Renal cortical epithelial cell (primary cell): ENCODE measurements around the gene NUP37. TPM values are rescaled to one million over a fixed set of nuclear protein-coding genes. Genes with fewer than 3 reads are reported as not detected.
"Not testable (repeated sequence)": the region's sequence is repeated elsewhere in the genome, so short reads cannot be mapped to it uniquely, and the experiment has no call there.

Source experiments
- DNase-seq: peaks from one replicate; pipeline ENCODE4 v3.0.0-alpha.2; 2011; ENCODE audit warnings: low read depth
- total RNA-seq: library from RNA; depleted of rRNA; stranded (reverse); fragments of >200 nt; gene quantifications from 2 replicates; pipeline ENCODE4 v1.2.3, GENCODE V29; 2014

The NUP37 gene
- total RNA-seq = 66.0 and 73.1 TPM in 2 replicates

DNA sequence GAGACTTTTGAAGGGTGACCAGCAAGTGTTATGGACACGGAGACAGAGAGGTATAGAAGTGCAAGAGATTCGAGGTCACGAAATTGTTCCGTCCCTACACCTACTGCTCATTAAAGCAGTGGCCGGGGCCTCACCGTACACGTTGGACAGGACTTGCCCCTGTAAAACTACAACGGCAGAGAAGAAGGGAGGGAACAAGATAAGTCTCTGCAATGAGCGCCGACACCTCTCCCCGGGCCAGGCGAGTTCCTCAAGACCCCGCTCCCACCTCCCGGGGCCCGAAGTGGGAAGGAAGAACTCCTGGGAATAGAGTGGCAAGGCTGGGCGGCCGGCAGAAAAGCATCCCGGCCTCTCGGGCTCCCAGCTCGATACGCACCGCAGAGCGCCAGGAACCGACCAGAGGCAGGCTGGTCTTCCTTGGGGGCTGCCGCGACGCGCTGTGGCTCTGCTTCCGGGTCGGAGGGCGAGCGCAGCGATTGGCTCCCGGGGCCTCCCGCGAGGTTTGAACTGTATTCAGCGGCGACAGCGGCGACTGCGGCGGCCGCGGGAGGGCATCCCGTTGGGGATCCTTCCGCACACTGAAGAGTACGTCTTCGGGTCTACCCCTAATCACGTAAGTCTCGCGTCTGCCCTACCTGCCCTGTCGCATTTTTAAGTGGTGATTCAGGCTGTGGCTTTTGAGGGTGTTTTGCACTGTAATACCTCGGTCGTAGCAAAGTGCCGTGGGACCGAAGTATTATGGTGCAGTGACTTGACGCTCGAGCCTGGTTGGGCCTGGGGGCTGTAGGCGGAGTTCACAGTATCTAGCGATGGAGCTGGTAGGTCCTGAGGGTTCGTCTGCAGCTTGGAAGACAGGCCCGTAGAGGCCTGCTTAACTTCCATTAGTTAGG, at the start of gene NUP37, which contains the start of gene PARPBP:
TSS of gene NUP37 (minus strand) at position 441 of the 890 bp plus-strand sequence. CDS start 1,596 bp downstream, outside the sequence.
TSS of gene PARPBP (plus strand) at position 510 of the 890 bp plus-strand sequence. CDS start 3,706 bp downstream, outside the sequence.
- peak; percentile 71 for DNase-seq

DNA sequence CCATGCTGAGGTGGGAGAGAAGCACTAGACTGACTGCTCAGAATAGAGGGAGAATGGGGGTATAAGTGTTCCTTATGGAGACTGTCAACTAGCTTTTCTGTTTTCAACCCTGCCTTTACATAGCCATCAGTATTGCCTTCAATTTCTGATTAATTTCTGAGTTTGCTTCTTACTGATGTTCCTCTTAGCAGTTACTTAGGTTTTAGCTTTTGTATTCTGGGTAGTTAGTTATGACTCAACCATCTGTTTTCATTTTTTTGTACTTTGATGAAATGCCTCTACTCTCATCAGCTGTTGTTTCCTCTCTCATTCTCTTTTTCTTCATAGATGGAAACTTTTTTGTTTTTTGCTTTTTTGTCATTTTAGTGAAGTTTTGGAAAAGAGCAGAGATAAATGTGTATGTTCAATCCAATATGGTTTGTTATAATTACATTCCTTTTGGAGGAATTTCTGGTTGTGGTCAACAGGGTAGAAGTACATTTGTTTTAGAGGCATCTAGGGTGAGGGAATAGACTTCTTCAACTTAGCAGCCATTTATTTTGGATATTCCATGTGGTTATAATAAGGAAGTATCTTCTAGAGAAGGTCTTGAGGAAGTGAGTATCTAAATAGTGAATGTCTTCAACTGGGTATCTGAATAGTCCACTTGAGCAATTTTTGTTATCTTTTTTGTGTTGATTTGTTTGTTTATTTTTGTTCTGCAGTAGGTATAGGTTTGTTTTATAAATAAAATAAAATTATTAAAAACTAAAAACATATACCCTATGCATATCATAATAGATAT, 48.1 kb upstream of the NUP37 start:
- no peak for DNase-seq

GRCh38 chr12:102163383-102163782, 43.5 kb upstream of the NUP37 start:
- no peak for DNase-seq

- DNase-seq = not testable (repeated sequence)
These were observed 35.3 kb upstream of the NUP37 start for GRCh38 chr12:102155206-102155605.

DNA sequence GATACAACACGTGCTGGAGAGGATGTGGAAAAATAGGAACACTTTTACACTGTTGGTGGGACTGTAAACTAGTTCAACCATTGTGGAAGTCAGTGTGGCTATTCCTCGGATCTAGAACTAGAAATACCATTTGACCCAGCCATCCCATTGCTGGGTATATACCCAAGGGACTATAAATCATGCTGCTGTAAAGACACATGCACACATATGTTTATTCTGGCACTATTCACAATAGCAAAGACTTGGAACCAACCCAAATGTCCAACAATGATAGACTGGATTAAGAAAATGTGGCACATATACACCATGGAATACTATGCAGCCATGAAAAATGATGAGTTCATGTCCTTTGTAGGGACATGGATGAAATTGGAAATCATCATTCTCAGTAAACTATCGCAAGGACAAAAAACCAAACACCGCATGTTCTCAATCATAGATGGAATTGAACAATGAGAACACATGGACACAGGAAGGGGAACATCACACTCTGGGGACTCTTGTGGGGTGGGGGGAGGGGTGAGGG, 27.2 kb upstream of the NUP37 start:
- DNase-seq = not testable (repeated sequence)

DNA sequence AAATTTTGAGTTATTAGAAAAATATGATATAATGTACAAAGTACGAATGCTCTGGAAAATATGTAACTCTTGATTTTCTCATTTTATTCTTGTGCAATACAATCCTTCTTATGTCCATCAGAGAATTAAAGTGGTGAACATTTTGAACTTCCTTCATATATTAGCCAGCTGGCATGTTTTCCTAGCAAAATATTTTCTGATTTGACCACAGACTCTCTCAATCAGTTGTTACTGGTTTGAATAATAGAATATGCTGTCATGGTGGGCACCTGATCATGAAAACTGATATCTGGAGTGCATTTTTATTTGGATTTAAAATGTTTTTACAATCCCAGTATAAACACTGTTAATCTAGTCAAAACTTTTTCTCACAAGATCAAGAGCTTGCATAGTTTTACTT, 24.3 kb upstream of the NUP37 start:
- DNase-seq = no peak

- DNase-seq = not testable (repeated sequence)
These were observed 23.0 kb upstream of the NUP37 start for GRCh38 chr12:102142866-102143373.

DNA sequence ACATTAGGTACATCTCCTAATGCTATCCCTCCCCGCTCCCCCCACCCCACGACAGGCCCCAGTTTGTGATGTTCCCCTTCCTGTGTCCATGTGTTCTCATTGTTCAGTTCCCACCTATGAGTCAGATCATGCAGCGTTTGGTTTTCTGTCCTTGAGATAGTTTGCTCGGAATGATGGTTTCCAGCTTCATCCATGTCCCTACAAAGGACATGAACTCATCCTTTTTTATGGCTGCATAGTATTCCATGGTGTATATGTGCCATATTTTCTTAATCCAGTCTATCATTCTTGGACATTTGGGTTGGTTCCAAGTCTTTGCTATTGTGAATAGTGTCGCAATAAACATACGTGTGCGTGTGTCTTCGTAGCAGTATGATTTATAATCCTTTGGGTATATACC, 17.7 kb upstream of the NUP37 start:
- not testable (repeated sequence) for DNase-seq

DNA sequence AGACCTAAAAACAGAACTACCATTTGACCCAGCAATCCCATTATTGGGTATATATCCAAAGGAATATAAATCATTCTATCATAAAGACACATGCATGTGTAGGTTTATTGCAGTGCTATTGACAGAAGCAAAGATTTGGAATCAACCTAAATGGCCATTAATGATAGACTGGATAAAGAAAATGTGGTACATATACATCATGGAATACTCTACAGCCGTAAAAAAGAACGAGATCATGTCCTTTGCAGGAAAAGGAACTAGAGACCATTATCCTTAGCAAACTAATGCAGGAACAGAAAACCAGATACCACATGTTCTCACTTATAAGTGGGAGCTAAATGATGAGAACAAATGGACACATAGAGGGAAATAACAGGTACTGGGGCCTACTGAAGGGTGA, 11.5 kb upstream of the NUP37 start:
- DNase-seq = not testable (repeated sequence)

GRCh38 chr12:102130720-102131119, 10.8 kb upstream of the NUP37 start:
- not testable (repeated sequence) for DNase-seq

- not testable (repeated sequence) for DNase-seq
These were observed 1.4 kb upstream of the NUP37 start for GRCh38 chr12:102121328-102121727.

DNA sequence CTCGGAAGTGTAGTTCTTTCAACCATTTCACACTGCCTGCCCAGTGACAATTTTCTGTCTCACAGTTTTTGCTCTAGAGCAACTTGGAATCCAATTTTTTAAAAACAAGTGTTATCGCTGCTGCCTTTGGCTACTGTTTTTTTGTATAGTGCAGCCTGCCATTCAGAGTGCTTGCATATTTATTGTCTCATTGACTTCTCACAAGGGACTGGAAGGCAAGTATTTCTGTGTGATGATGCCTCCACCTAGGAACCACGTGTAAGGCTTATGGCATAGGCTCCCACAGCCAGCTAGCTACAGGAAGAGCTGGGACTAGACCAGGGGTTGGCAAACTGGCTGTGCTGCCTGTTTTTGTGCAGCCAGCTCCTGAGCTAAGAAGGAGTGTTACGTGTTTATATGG, 972 bp upstream of the NUP37 start:
- DNase-seq = peak; percentile 31

- peak; percentile 15 for DNase-seq
These were observed 605 bp upstream of the NUP37 start for GRCh38 chr12:102120564-102120873.

GRCh38 chr12:102118874-102119273, 1.0 kb downstream of the NUP37 start:
- DNase-seq = no peak

GRCh38 chr12:102116392-102116791, 3.5 kb downstream of the NUP37 start:
- no peak for DNase-seq

- no peak for DNase-seq
These were observed 5.7 kb downstream of the NUP37 start for GRCh38 chr12:102114212-102114611.

DNA sequence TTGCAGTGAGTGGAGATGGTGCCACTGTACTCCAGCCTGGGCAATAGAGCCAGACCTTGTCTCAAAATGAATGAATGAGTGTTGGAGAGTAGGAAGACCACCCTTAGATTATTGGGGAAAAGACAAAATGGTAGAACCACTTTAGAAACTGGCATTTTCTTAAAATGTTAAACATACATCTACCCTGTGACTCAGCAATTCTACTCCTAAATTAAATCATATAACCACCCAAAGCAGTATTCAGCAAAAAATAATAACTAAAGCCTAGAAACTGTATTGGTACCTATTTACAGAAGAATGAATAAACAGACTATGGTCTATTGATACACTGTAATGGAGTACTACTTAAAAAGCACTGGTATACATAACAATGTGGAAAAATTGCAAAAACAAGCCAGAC, 9.1 kb downstream of the NUP37 start:
- DNase-seq = no peak

GRCh38 chr12:102107970-102108369, 11.9 kb downstream of the NUP37 start:
- DNase-seq = no peak

- DNase-seq = no peak
These were observed 13.0 kb downstream of the NUP37 start for GRCh38 chr12:102106905-102107304.

- no peak for DNase-seq
These were observed 23.1 kb downstream of the NUP37 start for GRCh38 chr12:102096855-102097254.

GRCh38 chr12:102095677-102096263, 24.1 kb downstream of the NUP37 start:
- peak; percentile 28 for DNase-seq

DNA sequence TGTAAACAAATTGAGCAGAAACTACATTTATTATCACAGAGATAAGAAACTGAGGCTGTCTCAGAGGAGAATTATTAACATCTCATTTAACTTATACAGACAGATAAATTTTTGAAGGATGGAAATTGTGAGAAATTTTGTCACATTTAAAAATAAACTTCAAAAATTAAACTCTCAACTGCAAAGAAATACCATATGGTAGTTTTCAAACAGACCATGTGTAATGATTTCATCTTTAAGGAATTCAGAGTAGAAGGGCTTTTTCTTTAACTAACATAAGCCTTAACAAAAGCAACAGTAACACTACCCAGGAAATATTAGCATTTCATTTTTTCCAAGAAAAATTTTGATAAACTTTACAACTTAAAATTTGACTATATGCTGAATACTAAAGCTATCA, 26.6 kb downstream of the NUP37 start:
- DNase-seq = no peak
